Breast epithelium (tissue), 3 donors: ENCODE measurements around the gene MPG.

Experiments
- POLR2A ChIP-seq: fragments of 450-650 bp; IDR thresholded peaks from one replicate; pipeline ENCODE4 v1.6.1; 2016; ENCODE audit warnings: antibody characterized with exemption, mild to moderate bottlenecking, moderate library complexity
- POLR2AphosphoS5 ChIP-seq, 3 donors: sonication (generic); formaldehyde crosslinking; IDR thresholded peaks; one replicate each; pipeline ENCODE4 v1.6.1; 2017; ENCODE audit warnings: antibody characterized with exemption in 3 of 3
- TF ChIP-seq, protein P1 (sequence below), 3 donors: fragments of 450-650 bp; IDR thresholded peaks; one replicate each; pipeline ENCODE4 v1.5.1; 2016 to 2017; ENCODE audit warnings: antibody characterized with exemption in 3 of 3, mild to moderate bottlenecking in 3 of 3, moderate library complexity in 3 of 3

DNA sequence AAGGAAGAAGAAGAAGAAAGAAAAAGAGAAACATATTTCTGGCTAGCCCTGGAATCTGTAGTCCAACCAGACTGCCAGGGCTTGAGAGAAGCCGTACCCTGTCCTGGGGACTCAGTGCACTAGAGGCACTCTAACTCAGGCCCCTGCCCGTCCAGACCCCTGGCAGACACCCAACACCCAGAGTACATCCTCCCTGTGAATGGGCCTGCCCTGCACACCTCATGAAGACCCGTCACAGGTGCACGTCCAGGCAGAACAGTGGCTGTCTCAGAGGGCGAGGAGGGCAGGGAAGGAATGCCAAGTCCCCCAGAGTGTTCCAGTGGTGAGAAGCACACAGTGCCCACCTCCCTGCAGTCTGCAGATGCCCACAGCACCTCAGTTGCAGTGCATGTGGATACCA, 23.0 kb downstream of the MPG start:
- TF ChIP-seq, protein P1, sequence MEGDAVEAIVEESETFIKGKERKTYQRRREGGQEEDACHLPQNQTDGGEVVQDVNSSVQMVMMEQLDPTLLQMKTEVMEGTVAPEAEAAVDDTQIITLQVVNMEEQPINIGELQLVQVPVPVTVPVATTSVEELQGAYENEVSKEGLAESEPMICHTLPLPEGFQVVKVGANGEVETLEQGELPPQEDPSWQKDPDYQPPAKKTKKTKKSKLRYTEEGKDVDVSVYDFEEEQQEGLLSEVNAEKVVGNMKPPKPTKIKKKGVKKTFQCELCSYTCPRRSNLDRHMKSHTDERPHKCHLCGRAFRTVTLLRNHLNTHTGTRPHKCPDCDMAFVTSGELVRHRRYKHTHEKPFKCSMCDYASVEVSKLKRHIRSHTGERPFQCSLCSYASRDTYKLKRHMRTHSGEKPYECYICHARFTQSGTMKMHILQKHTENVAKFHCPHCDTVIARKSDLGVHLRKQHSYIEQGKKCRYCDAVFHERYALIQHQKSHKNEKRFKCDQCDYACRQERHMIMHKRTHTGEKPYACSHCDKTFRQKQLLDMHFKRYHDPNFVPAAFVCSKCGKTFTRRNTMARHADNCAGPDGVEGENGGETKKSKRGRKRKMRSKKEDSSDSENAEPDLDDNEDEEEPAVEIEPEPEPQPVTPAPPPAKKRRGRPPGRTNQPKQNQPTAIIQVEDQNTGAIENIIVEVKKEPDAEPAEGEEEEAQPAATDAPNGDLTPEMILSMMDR (IDR thresholded peaks at IDR 0.05), result no peak
- TF ChIP-seq POLR2A, result no peak
- TF ChIP-seq POLR2AphosphoS5 (IDR thresholded peaks at IDR 0.05), result no peak
